KBM-7 (cell line): Measurements from ENCODE around the gene NBPF1.
"Not testable (repeated sequence)": the region's sequence is repeated elsewhere in the genome, so short reads cannot be mapped to it uniquely, and the experiment has no call there.

Experiments used
- DNase-seq: peaks from one replicate; pipeline ENCODE4 v3.0.0-alpha.2; 2015
- in situ Hi-C: fragments of 300-500 bp; cut with MboI; formaldehyde crosslinking; loops from 2 replicates; pipeline ENCODE4 v1.14.3; 2020; ENCODE audit warnings: low sequenced_read_pairs, low pct_unique_long_range_greater_than_20kb, mixed read lengths

The NBPF1 gene

GRCh38 chr1:16626409-16626983 is 13.1 kb upstream of the NBPF1 start:
- in situ Hi-C loops, DNase-seq: not testable (repeated sequence)

DNA sequence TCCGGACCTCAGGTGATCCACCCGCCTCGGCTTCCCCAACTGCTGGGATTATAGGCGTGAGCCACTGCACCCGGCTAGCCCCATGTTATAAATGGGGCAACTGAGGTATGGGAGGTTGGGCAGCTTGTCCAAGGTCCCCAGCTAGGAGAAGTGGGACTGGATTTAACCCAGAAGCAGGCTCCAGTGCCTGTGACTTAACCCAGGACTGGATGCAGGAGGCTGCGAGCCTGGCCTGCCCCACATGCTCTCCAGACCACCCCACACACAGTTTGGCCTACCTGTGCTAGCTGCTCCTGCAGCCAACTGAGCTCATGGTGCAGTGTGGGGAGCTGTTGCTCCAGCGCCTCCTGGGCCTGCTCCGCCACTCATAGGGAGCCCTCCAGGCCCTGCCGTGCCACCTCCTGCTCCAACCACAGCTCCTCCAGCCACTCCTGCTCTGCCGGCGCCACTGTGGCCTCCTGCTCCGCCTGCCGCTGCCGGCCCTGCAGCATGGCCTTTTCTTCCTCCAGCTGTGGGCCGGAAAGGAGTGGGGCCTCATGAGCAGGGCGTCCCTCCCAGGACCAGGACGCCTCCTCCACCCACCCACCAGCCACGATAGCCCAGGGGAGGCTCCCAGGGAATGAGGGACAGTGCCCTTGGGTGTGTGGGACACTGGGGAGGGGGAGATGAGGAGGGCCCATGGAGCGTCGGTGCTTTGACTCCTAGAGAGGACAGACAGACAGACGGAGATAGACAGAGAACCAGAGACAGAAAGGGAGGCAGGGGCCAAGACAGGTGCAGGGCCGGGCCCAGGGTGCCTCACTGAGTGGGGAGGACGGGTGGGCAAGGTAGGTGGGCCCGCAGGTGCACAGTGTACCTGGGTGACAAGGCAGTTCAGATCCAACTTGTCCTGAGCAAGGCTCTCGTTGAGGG is 12.4 kb upstream of the NBPF1 start:
- no peak for DNase-seq
- in situ Hi-C loops = no loop called here

DNA sequence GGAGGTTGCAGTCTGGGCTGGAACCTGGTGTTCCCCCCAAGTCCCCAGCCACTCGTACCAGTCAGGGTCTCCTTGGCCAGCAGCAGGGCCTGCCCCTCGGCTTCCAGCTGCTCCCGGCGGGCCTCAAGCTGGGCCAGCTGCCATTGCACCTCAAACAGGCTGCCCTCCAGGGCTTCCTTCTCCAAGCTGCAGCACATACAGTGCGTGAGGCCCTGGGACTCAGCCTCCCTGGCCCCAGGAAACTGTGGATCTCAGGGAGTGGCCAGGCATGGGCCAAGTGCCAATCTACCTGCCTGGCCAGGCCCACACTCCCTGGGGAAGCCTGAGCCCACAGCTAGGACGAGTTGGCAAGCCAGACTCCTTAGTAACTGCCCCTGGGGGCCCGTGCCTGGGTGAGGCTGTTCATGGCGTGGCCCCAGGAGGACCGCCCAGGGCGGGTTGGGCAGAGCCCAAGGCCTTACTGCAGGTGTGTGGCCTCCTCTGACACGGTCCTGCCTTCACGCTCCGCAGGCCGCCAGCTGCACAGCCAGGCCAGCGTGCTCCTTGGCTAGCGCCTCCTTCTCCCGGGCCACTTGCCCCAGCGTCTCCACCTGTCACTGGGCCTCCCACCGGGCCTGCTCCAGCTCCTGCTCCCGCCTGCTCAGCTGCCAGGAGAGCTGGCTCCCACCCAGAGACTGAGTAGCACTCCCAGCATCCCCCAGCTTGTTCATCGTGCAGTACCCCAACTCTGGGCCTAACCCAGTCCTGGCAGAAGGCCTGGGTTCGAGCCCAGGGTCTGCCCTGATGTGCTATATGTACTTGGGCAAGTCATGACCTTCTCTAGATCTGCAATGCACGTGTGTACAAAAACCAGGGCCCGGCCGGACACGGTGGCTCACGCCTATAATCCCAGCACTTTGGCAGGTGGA is 10.7 kb upstream of the NBPF1 start:
- DNase-seq, in situ Hi-C loops: not testable (repeated sequence)

DNA sequence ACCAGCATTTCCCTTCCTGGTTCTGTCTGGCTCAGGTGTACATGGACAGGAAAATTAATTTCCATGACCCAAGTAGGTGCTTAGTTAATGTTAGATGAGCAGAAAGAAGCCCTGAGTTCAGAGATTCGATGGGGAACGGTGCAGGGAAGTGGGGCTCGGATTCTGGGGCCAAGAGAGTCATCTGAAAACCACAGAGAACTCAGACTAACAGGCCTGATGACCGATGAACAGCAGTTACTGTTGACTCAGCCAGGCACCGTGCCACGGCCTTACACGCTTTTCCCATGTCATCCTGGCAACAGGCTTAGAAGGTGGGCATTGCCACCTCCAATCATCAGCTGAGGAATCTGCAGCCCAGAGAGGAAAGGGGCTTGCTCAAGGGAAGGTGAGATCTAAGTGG is 10.0 kb upstream of the NBPF1 start:
- in situ Hi-C loops, DNase-seq: not testable (repeated sequence)

DNA sequence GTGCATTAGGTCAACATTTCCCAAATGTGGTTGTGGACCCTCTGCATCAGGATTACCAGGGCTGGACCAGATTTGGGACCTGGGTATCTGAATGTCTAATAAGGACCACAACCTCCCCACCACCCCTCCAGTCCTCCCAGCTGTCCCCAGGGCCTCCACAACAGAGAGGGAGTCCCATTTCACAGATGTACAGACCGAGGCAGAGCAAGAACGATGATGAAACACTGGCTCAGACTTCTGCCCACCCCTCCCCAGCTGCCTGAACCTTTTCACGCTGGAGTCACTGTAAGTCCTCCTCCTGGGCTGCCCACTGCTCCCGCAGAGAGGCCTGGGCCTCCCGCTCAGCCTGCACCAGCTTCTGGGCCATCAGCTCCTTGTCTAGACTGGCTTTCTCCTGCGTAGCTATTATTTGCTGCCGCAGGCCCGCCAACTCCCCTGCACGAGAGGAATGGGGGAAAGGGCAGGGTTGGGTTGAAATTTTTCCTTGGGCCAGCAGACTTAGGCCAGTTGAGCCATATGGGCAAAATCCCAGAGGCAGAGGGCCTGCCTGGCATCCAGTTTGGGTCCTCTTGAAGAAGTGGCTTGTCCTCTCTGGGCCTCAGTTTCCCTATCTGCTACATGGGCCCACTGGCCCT is 8.4 kb upstream of the NBPF1 start:
- DNase-seq, in situ Hi-C loops: not testable (repeated sequence)

GRCh38 chr1:16621300-16621658 is 7.9 kb upstream of the NBPF1 start:
- in situ Hi-C loops = no loop called here
- DNase-seq = no peak

GRCh38 chr1:16619803-16620501 is 6.6 kb upstream of the NBPF1 start:
- in situ Hi-C loops, DNase-seq: not testable (repeated sequence)

DNA sequence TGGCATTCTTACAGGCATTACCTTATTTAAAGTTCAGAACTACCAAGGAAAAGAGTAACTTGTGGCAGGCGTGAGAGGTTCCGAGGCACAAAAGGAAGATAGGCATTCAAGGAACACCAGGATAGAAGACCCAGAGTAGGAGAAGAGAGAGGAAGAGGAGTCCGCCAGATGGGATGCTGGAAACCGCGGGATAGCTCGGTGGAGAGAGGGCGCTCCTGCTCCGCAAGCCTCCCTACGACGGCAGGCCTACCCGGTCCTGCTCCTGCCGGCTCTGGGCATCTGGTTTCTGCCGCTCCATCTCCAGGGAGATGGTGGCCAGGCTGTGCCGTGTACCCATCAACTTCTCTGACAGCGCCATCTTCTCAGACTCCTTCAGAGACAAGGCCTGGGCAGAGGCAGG is 5.4 kb upstream of the NBPF1 start:
- DNase-seq = no peak
- in situ Hi-C loops = no loop called here

DNA sequence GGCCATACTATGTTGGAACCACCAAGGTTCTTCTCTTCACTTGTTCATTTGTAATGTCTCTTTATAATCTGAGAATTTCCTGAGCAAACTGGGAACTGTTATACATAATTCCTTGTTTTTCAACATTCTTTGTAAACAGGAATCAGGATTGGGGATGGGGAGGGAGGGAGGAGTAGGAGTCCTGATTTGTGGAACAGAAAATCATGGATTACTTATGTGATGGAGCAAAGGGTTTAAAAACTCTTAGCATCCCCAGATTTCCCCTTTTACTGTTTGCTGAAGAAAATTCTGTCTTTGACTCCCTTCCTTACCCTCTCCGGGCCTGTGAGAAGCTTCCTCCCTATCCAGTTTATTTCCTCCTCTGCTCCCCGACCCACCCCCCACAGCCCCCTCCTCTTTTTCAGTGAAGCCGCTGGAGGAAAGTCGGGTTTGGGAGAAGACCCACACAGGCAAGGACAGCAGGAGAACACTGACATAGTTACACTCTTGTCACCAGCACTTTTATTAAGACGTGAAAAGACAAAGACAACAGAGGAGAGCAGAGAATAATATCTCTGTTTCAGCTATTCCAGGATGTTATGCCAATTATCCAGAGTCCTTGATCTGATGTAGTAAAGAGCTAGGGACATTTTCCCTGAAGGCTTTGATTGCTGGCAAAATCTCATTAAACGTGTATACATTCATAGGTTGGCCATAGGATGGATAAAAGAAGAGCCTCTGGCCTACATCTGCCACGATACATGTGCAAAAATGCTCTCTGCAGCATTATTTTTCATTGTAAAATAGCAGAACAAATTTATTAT is 4.6 kb upstream of the NBPF1 start:
- in situ Hi-C loops = no loop called here
- DNase-seq = no peak

GRCh38 chr1:16617114-16617631 is 3.8 kb upstream of the NBPF1 start:
- DNase-seq = no peak
- in situ Hi-C loops = no loop called here

DNA sequence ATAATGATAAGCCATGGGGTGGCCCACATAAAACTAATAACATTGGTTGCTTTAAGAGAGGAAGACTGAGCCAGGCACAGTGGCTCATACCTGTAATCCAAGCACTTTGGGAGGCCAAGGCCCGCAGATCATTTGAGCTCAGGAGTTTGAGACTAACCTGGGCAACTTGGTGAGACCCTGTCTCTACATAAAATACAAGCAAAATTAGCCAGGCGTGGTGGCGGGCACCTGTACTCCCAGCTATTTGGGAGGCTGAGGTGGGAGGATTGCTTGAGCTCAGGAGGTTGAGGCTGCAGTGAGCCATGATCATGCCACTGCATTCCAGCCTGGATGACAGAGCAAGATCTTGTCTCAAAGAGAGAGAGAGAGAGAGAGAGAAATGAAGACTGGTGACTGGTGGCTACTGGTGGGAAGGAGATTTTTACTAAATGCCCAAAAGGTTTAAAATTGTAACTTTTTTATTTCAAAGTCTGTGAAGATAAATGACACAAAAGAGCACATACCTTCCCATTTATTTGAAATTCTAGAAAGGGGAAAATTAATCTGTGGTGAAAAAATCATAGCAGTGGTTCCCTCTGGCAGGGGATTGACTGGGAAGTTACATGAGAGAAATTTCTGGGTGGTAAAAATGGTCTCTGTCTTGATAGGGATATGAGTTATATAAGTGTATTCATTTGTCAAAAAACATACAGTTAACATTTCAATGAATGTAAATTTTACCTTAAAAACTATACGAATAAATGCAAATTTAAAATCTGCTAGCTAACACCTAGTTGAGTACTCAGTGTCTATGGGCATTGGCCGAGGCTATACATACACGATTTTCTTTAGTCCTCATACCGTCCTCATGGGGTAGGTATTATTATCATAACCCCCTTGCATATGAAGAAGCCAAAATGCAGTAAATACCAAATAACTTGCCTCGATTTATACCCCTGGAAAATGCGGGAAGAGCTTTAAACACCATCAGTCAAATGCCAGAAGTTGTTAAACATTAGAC is 2.2 kb upstream of the NBPF1 start:
- no peak for DNase-seq
- in situ Hi-C loops = no loop called here

- DNase-seq = no peak
- in situ Hi-C loops = no loop called here
These were observed 1.2 kb upstream of the NBPF1 start for GRCh38 chr1:16614361-16615252.

- in situ Hi-C loops = no loop called here
- peak; percentile 62 for DNase-seq
These were observed 812 bp downstream of the NBPF1 start for GRCh38 chr1:16612332-16613172.

DNA sequence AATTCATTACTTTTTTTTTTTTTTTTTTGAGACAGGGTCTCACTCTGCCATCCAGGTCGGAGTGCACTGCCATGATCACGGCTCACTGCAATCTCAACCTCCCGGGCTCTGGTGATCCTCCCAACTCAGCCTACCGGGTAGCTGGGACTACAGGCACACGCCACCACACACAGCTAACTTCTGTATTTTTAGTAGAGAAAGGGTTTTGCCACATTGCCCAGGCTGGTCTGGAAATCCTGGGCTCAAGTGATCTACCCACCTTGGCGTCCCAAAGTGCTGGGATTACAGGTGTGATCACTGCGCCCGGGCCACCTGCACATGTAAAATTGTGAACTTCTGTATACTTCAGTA is 1.4 kb downstream of the NBPF1 start:
- in situ Hi-C loops = not testable (repeated sequence)

DNA sequence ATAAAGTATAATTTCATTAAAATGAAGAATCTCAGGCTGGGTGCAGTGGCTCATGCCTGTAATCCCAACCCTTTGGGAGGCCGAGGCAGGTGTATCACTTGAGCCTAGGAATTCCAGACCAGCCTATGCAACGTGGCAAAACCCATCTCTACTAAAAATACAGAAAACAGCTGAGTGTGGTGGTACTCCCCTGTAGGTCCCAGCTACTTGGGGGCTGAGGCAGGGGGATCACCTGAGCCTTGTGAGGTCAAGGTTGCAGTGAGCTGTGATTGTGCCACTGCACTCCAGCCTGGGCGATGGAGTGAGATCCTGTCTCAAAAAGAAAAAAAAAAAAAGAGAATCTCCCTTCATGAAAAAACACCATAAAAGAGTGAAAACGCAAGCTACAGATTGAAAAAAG is 2.2 kb downstream of the NBPF1 start:
- DNase-seq, in situ Hi-C loops: not testable (repeated sequence)

More for the DNA sequence above, 1.4 kb downstream of the NBPF1 start:
- not testable (repeated sequence) for DNase-seq
